DND-41 (cell line): Measurements from ENCODE around the gene PAPOLA.
A peak's percentile ranks its signal among the peaks of the same experiment; 100 is the strongest.
"Not testable (repeated sequence)": the region's sequence is repeated elsewhere in the genome, so short reads cannot be mapped to it uniquely, and the experiment has no call there.

ENCODE experiments used
- ATAC-seq: fragments of 200-7000 bp; cut with Tn5 transposase; 3 replicates; pipeline ENCODE4 v1.9.1; 2021; ENCODE audit warnings: low read depth; ENCODE audit not compliant: insufficient read depth
- DNase-seq: peaks from one replicate; pipeline ENCODE4 v3.0.0-alpha.2; 2020
- H2AFZ ChIP-seq: 2 replicates; pipeline ENCODE4 v1.6.0; 2012; ENCODE audit warnings: low read depth, low read length
- H3K27ac ChIP-seq: 2 replicates; pipeline ENCODE4 v1.5.1; 2012; ENCODE audit warnings: low read length, inconsistent platforms
- H3K27me3 ChIP-seq: fragments of 200-600 bp; sonication (generic); 2 replicates; pipeline ENCODE4 v1.6.0; 2012; ENCODE audit warnings: low read length, mild to moderate bottlenecking, inconsistent platforms; ENCODE audit not compliant: insufficient read depth, poor library complexity
- H3K36me3 ChIP-seq: 2 replicates; pipeline ENCODE4 v1.5.1; 2012; ENCODE audit warnings: low read length, inconsistent platforms; ENCODE audit not compliant: insufficient read depth
- H3K4me1 ChIP-seq: 2 replicates; pipeline ENCODE4 v1.5.1; 2012; ENCODE audit warnings: mild to moderate bottlenecking, low read length; ENCODE audit not compliant: insufficient read depth
- H3K4me2 ChIP-seq: 2 replicates; pipeline ENCODE4 v1.6.0; 2012; ENCODE audit warnings: mild to moderate bottlenecking, moderate library complexity, low read length, inconsistent platforms; ENCODE audit not compliant: insufficient read depth
- H3K4me3 ChIP-seq, 2 experiments: fragments of 200-600 bp in 1 of 2; shearing (Covaris generic) in 1 of 2; 2 replicates each; pipeline ENCODE4 v1.5.1; 2012 to 2016; ENCODE audit warnings: inconsistent platforms in 2 of 2, low read length in 2 of 2, mild to moderate bottlenecking in 2 of 2, low read depth in 1 of 2, moderate library complexity in 1 of 2
- H3K79me2 ChIP-seq: 2 replicates; pipeline ENCODE4 v1.6.0; 2012; ENCODE audit warnings: low read length, inconsistent platforms; ENCODE audit not compliant: insufficient read depth
- H3K9ac ChIP-seq: 2 replicates; pipeline ENCODE4 v1.6.0; 2012; ENCODE audit warnings: low read depth, mild to moderate bottlenecking, inconsistent platforms, low read length, moderate library complexity
- H3K9me3 ChIP-seq: 2 replicates; pipeline ENCODE4 v1.5.1; 2012; ENCODE audit warnings: low read length, moderate library complexity, mild to moderate bottlenecking, inconsistent platforms; ENCODE audit not compliant: insufficient read depth, severe bottlenecking
- H4K20me1 ChIP-seq: 2 replicates; pipeline ENCODE4 v1.6.0; 2012; ENCODE audit warnings: low read length; ENCODE audit not compliant: insufficient read depth
- CTCF ChIP-seq: IDR thresholded peaks from 2 replicates; pipeline ENCODE4 v1.5.1; 2012; ENCODE audit warnings: borderline replicate concordance, low read length, moderate library complexity, mild to moderate bottlenecking; ENCODE audit not compliant: poor library complexity, severe bottlenecking; ENCODE audit errors: extremely low read depth
- EZH2 ChIP-seq: IDR thresholded peaks from 3 replicates; pipeline ENCODE4 v1.6.1; 2012; ENCODE audit warnings: borderline replicate concordance, low read depth, mild to moderate bottlenecking, moderate library complexity, low read length, inconsistent platforms; ENCODE audit not compliant: severe bottlenecking

PAPOLA gene

DNA sequence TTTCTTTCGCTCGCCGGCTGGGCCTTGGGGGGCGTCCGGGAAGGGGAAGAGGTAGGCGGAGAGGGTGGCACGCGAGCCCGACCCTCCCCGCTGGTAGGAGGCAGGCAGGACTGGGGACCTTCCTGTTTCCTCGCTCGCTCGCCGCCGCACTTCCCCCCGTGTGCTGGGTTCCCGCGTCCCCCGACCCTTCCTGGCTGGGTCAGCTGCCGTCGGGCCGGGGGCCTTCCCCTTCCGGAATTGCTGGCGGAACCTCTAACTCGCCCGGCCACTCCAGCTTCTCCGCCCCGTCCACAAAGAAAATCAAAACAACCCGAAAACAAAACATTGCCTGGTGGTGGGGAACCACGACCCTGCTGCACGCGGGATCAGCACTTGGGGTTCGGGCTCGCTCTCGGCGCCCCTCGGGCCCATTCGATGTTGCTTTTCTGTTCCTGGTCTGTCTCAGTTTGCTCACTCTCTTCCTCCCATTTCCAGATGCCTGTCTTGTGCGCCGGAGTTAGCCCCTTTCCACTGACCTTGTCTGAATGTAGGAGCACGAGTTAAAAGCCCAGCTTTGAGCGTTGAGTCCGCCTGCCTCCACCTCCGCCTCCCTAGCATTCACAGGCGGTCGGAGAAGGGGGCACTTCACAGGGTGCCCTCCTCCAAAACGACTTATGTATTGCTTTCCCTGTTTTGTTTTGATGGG lies 581 bp downstream of the PAPOLA start:
- Histone ChIP-seq H4K20me1 (peaks cover 47% of the 10 kb centered on the region), H3K27me3 (no peaks in the 10 kb centered on the region), H3K4me1 (peaks cover 41% of the 10 kb centered on the region), H3K9ac (peak overlapping the region; percentile 73), H3K4me3 (peak overlapping the region; percentile 61 to 85), H3K27ac (peak overlapping the region; percentile 89), H3K4me2 (peak overlapping the region; percentile 79), H3K79me2 (peaks cover 68% of the 10 kb centered on the region), H3K36me3 (peaks cover 8% of the 10 kb centered on the region), H3K9me3 (no peaks in the 10 kb centered on the region), H2AFZ (peak overlapping the region; percentile 78)
- ATAC-seq = peak; percentile 56
- TF ChIP-seq EZH2 = no peak
- TF ChIP-seq CTCF = no peak
- DNase-seq = no peak

DNA sequence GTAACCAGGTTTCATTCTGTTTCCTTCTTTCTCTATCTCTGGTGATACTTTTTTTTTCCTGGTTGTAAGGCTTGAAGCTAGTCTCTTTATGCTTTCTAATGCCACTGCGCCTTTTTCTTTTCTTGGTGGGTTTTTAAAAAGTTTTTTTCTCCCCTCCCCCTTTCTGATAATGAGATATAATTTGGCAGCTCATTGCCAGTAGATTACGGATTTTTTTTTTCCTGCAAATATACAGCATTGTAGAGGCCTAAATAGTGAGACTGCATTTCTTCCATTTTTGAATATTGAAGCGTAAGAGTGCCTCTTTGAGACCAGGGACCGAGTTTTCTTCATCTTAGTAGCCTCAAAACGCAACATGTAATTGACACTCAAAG lies 1.1 kb downstream of the PAPOLA start:
- H3K36me3 ChIP-seq = peaks cover 8% of the 10 kb centered on the region
- peaks cover 52% of the 10 kb centered on the region for H4K20me1 ChIP-seq
- no peak for DNase-seq
- H3K27ac ChIP-seq = peak overlapping the region; percentile 89
- peak overlapping the region; percentile 79 for H3K4me2 ChIP-seq
- ATAC-seq = no peak
- H3K27me3 ChIP-seq = no peaks in the 10 kb centered on the region
- H3K4me3 ChIP-seq = peak overlapping the region; percentile 61 to 85
- TF ChIP-seq CTCF (no peak), EZH2 (no peak)
- no peaks in the 10 kb centered on the region for H3K9me3 ChIP-seq
- H3K79me2 ChIP-seq = peaks cover 73% of the 10 kb centered on the region
- H3K9ac ChIP-seq = peak overlapping the region; percentile 73
- H2AFZ ChIP-seq = peak overlapping the region; percentile 78; the same call in 1 of the 2 replicates
- H3K4me1 ChIP-seq = peaks cover 41% of the 10 kb centered on the region

DNA sequence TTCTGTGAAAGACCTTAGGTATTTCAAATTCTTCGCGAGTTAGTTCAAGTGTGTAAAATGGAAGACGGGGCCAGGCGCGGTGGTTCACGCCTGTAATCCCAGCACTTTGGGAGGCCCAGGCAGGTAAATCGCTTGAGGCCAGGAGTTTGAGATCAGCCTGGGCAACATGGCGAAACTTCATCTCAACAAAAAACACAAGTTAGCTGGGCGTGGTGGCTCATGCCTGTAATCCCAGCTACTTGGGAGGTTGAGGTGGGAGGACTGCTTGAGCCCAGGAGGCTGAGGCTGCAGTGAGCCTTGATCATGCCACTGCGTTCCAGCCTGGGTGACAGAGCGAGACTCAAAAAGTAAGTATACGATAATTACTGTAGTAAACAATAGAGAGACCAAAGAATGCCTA lies 2.2 kb downstream of the PAPOLA start:
- H3K4me2 ChIP-seq = peak overlapping the region; percentile 79
- H3K36me3 ChIP-seq, H3K9me3 ChIP-seq, H3K27me3 ChIP-seq, H2AFZ ChIP-seq, ATAC-seq, H3K27ac ChIP-seq, DNase-seq: not testable (repeated sequence)
- peaks cover 63% of the 10 kb centered on the region for H4K20me1 ChIP-seq
- peak overlapping the region; percentile 73; the same call in 1 of the 2 replicates for H3K9ac ChIP-seq
- H3K4me3 ChIP-seq = peak overlapping the region in 1 of 2 experiments; percentile 85; a peak in 3 of 4 replicates
- H3K79me2 ChIP-seq = peaks cover 84% of the 10 kb centered on the region
- H3K4me1 ChIP-seq = peaks cover 46% of the 10 kb centered on the region

DNA sequence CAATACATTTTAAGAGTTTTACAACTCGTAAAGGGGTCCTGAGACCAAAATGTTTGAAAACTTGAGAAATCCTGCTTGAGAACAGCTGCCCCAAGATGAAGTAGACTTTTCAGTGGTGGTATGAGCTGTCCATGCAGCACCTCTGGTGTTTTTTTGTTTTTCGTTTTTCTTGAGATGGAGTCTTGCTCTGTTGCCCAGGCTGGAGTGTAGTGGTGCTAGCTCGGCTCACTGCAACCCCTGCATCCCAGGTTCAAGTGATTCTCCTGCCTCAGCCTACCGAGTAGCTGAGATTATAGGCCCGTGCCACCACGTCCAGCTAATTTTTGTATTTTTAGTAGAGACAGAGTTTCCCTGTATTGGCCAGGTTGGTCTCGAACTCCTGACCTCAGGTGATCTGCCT lies 5.5 kb downstream of the PAPOLA start:
- DNase-seq = no peak
- peaks cover 99% of the 10 kb centered on the region for H3K79me2 ChIP-seq
- TF ChIP-seq EZH2 (no peak), CTCF (no peak)
- H4K20me1 ChIP-seq = peaks cover 96% of the 10 kb centered on the region
- no peaks in the 10 kb centered on the region for H3K9me3 ChIP-seq
- H3K27ac ChIP-seq = no peak overlapping the region
- H3K36me3 ChIP-seq = peaks cover 8% of the 10 kb centered on the region
- no peak overlapping the region for H3K4me3 ChIP-seq
- H3K27me3 ChIP-seq = no peaks in the 10 kb centered on the region
- H3K4me2 ChIP-seq = peak overlapping the region; percentile 20; the same call in 1 of the 2 replicates
- H3K4me1 ChIP-seq = peaks cover 51% of the 10 kb centered on the region
- no peak overlapping the region for H2AFZ ChIP-seq
- no peak overlapping the region for H3K9ac ChIP-seq
- ATAC-seq = no peak
